MM.1S (cell line): ENCODE results near the gene RUNX2.

Source experiments
- DNase-seq: peaks from one replicate; pipeline ENCODE4 v3.0.0-alpha.2; 2015
- H2AFZ ChIP-seq: fragments of 300-600 bp; sonication (generic); 2 replicates; pipeline ENCODE4 v1.6.0; 2016; ENCODE audit warnings: antibody characterized with exemption, low read length
- H3F3A ChIP-seq: fragments of 300-600 bp; sonication (generic); 2 replicates; pipeline ENCODE4 v1.6.1; 2016; ENCODE audit warnings: mild to moderate bottlenecking, antibody characterized with exemption, low read length, moderate library complexity, mixed read lengths; ENCODE audit not compliant: insufficient read depth
- H3K27ac ChIP-seq: fragments of 300-600 bp; sonication (generic); 2 replicates; pipeline ENCODE4 v1.5.1; 2016; ENCODE audit warnings: mild to moderate bottlenecking, low read length
- H3K27me3 ChIP-seq: fragments of 300-600 bp; sonication (generic); replicated peaks from 2 replicates; pipeline ENCODE4 v1.6.0; 2016; ENCODE audit warnings: low read length; ENCODE audit not compliant: insufficient read depth
- H3K36me3 ChIP-seq: fragments of 300-600 bp; sonication (generic); replicated peaks from 2 replicates; pipeline ENCODE4 v1.6.1; 2016; ENCODE audit warnings: mild to moderate bottlenecking, low read length, mixed read lengths; ENCODE audit not compliant: insufficient read depth
- H3K4me1 ChIP-seq: fragments of 300-600 bp; sonication (generic); 2 replicates; pipeline ENCODE4 v1.6.1; 2016; ENCODE audit warnings: low read length, mixed read lengths
- H3K4me2 ChIP-seq: fragments of 300-600 bp; sonication (generic); 2 replicates; pipeline ENCODE4 v1.6.0; 2016; ENCODE audit warnings: low read depth, low read length
- H3K4me3 ChIP-seq: fragments of 300-600 bp; sonication (generic); 2 replicates; pipeline ENCODE4 v1.5.1; 2016; ENCODE audit warnings: low read length, mixed read lengths
- H3K79me2 ChIP-seq: fragments of 300-600 bp; sonication (generic); 2 replicates; pipeline ENCODE4 v1.6.1; 2016; ENCODE audit warnings: mixed run types, low read length, mixed read lengths
- H3K9ac ChIP-seq: fragments of 300-600 bp; sonication (generic); 2 replicates; pipeline ENCODE4 v1.6.1; 2016; ENCODE audit warnings: low read length, mixed read lengths
- H3K9me2 ChIP-seq: fragments of 300-600 bp; sonication (generic); replicated peaks from 2 replicates; pipeline ENCODE4 v1.6.1; 2016; ENCODE audit warnings: mild to moderate bottlenecking, low read length, mixed read lengths; ENCODE audit not compliant: insufficient read depth
- H3K9me3 ChIP-seq: fragments of 300-600 bp; sonication (generic); replicated peaks from 2 replicates; pipeline ENCODE4 v1.6.1; 2016; ENCODE audit warnings: mild to moderate bottlenecking, low read length, mixed read lengths; ENCODE audit not compliant: insufficient read depth
- H4K20me1 ChIP-seq: fragments of 300-600 bp; sonication (generic); 2 replicates; pipeline ENCODE4 v1.6.1; 2016; ENCODE audit warnings: mild to moderate bottlenecking, low read length, moderate library complexity, mixed read lengths; ENCODE audit not compliant: insufficient read depth
- CTCF ChIP-seq: fragments of 300-600 bp; sonication (generic); IDR thresholded peaks from 2 replicates; pipeline ENCODE4 v1.5.1; 2016; ENCODE audit warnings: antibody characterized with exemption, low read length, mixed read lengths
- EZH2 ChIP-seq: fragments of 300-600 bp; sonication (generic); optimal IDR thresholded peaks from 2 replicates; pipeline ENCODE3; 2017; ENCODE audit warnings: low read depth, mild to moderate bottlenecking, antibody characterized with exemption, low read length, mixed read lengths
- EZH2phosphoT487 ChIP-seq: fragments of 300-600 bp; sonication (generic); IDR thresholded peaks from 2 replicates; pipeline ENCODE4 v1.6.1; 2018; ENCODE audit warnings: antibody characterized with exemption, low read length

RUNX2 gene

GRCh38 chr6:45514454-45515230 is 186.5 kb downstream of the RUNX2 start:
- TF ChIP-seq CTCF = no peak
- no peak for TF ChIP-seq EZH2
- TF ChIP-seq EZH2phosphoT487 = no peak
- Histone ChIP-seq H3K27me3 (no peaks in the 10 kb centered on the region), H3K4me3 (no peak overlapping the region), H3K9me2 (no peaks in the 10 kb centered on the region), H3K4me1 (peaks cover 11% of the 10 kb centered on the region; the same call in 1 of the 2 replicates), H4K20me1 (no peaks in the 10 kb centered on the region), H3K79me2 (peaks cover 34% of the 10 kb centered on the region), H3K4me2 (no peak overlapping the region), H3K27ac (no peak overlapping the region), H2AFZ (no peak overlapping the region), H3K9me3 (no peaks in the 10 kb centered on the region), H3F3A (no peaks in the 10 kb centered on the region), H3K36me3 (peaks cover 18% of the 10 kb centered on the region), H3K9ac (no peak overlapping the region)
- DNase-seq = no peak

GRCh38 chr6:45518013-45518720 is 190.0 kb downstream of the RUNX2 start:
- Histone ChIP-seq H3K36me3 (peaks cover 14% of the 10 kb centered on the region), H3K9ac (no peak overlapping the region), H3K27me3 (no peaks in the 10 kb centered on the region), H4K20me1 (peaks cover 9% of the 10 kb centered on the region), H3K4me2 (no peak overlapping the region), H3K4me1 (peaks cover 32% of the 10 kb centered on the region), H3K27ac (no peak overlapping the region), H2AFZ (no peak overlapping the region), H3K79me2 (peaks cover 41% of the 10 kb centered on the region), H3K9me3 (no peaks in the 10 kb centered on the region), H3F3A (no peaks in the 10 kb centered on the region), H3K4me3 (no peak overlapping the region), H3K9me2 (no peaks in the 10 kb centered on the region)
- DNase-seq = no peak
- no peak for TF ChIP-seq EZH2phosphoT487
- no peak for TF ChIP-seq EZH2
- no peak for TF ChIP-seq CTCF

GRCh38 chr6:45521226-45521625 is 193.1 kb downstream of the RUNX2 start:
- Histone ChIP-seq H3K4me3 (no peak overlapping the region), H2AFZ (no peak overlapping the region), H3K27ac (no peak overlapping the region), H3K9me3 (no peaks in the 10 kb centered on the region), H3F3A (no peaks in the 10 kb centered on the region), H4K20me1 (peaks cover 9% of the 10 kb centered on the region), H3K27me3 (no peaks in the 10 kb centered on the region), H3K4me1 (peaks cover 32% of the 10 kb centered on the region), H3K79me2 (peaks cover 45% of the 10 kb centered on the region), H3K36me3 (peaks cover 14% of the 10 kb centered on the region), H3K9me2 (no peaks in the 10 kb centered on the region), H3K4me2 (peak overlapping the region; percentile 31; the same call in 1 of the 2 replicates), H3K9ac (no peak overlapping the region)
- TF ChIP-seq EZH2phosphoT487 (no peak), CTCF (no peak), EZH2 (no peak)
- peak; percentile 15 for DNase-seq
